Endothelial cell of umbilical vein (primary cell): ENCODE results near the gene WASF2. TPM values are rescaled to one million over a fixed set of nuclear protein-coding genes. Genes with fewer than 3 reads are reported as not detected.

Source experiments
- BruUV-seq: library from RNA; stranded (reverse); fragments of 400-500 nt; replicated peaks from 2 replicates; lab custom pipeline; 2021; lab: Mats Ljungman, UMichigan
- CTCF ChIA-PET: fragments of 300-600, 350-600 bp; sonication (Branson Sonifier 250); formaldehyde crosslinking; loops from one replicate; lab custom pipeline; 2021; ENCODE audit warnings: antibody characterized with exemption, inconsistent platforms; lab: Charles Lee
- POLR2A ChIA-PET: fragments of 300-600, 350-600 bp; sonication (Branson Sonifier 250); formaldehyde crosslinking; loops from one replicate; lab custom pipeline; 2021; ENCODE audit warnings: antibody characterized with exemption, inconsistent platforms; lab: Charles Lee
- DNase-seq: peaks from one replicate; pipeline ENCODE4 v3.0.0-alpha.2; 2011; ENCODE audit warnings: low read depth, low spot score
- FAIRE-seq: peaks from 2 replicates; lab custom pipeline; 2011; peaks lifted over from hg19 to GRCh38; lab: Jason Lieb, UNC
- H2AFZ ChIP-seq: 2 replicates; pipeline ENCODE4 v1.6.0; 2012; ENCODE audit warnings: low read depth, low read length, control low read depth, inconsistent platforms
- H3K27ac ChIP-seq: 2 replicates; pipeline ENCODE4 v1.5.1; 2011; ENCODE audit warnings: low read depth, mild to moderate bottlenecking, control low read depth, low read length, moderate library complexity; ENCODE audit not compliant: insufficient read depth
- H3K27me3 ChIP-seq, 2 experiments: 2 replicates each; pipeline versions ENCODE4 v1.6.0 to v1.6.1; 2011; ENCODE audit warnings: low read length in 2 of 2, mixed read lengths in 1 of 2; ENCODE audit not compliant: control insufficient read depth in 2 of 2, insufficient read depth in 2 of 2
- H3K36me3 ChIP-seq, 2 experiments: 2 replicates in 1 of 2; 3 replicates in 1 of 2; pipeline ENCODE4 v1.5.1; 2011; ENCODE audit warnings: low read length in 2 of 2, mild to moderate bottlenecking in 1 of 2, moderate library complexity in 1 of 2; ENCODE audit not compliant: control insufficient read depth in 2 of 2, insufficient read depth in 2 of 2; ENCODE audit errors: extremely low read depth in 1 of 2
- H3K4me1 ChIP-seq: 3 replicates; pipeline ENCODE4 v1.5.1; 2011; ENCODE audit warnings: mild to moderate bottlenecking, low read length; ENCODE audit not compliant: control insufficient read depth, insufficient read depth; ENCODE audit errors: extremely low read depth
- H3K4me2 ChIP-seq: 2 replicates; pipeline ENCODE4 v1.6.1; 2011; ENCODE audit warnings: low read length, control low read depth, mixed read lengths; ENCODE audit not compliant: insufficient read depth
- H3K4me3 ChIP-seq, 3 experiments: fragments of 200-600 bp in 1 of 3; sonication (generic), shearing (Covaris generic) in 1 of 3; replicated peaks in 1 of 3; 2 replicates each; pipeline ENCODE4 v1.5.1; 2011 to 2016; ENCODE audit warnings: control low read depth in 3 of 3, low read length in 3 of 3, mild to moderate bottlenecking in 2 of 3, inconsistent platforms in 1 of 3, low read depth in 1 of 3, moderate library complexity in 1 of 3; ENCODE audit not compliant: insufficient read depth in 1 of 3
- H3K79me2 ChIP-seq: 2 replicates; pipeline ENCODE4 v1.6.0; 2012; ENCODE audit warnings: low read length, inconsistent platforms; ENCODE audit not compliant: control insufficient read depth, insufficient read depth
- H3K9ac ChIP-seq: replicated peaks from 2 replicates; pipeline ENCODE3; 2011; ENCODE audit warnings: low read length, control low read depth; ENCODE audit not compliant: insufficient read depth; ENCODE audit errors: extremely low read depth
- H3K9me1 ChIP-seq: replicated peaks from 3 replicates; pipeline ENCODE4 v1.6.0; 2011; ENCODE audit warnings: mild to moderate bottlenecking, low read length; ENCODE audit not compliant: control insufficient read depth, insufficient read depth; ENCODE audit errors: extremely low read depth
- H3K9me3 ChIP-seq: replicated peaks from 2 replicates; pipeline ENCODE4 v1.5.1; 2012; ENCODE audit warnings: low read length, inconsistent platforms; ENCODE audit not compliant: control insufficient read depth, insufficient read depth
- H4K20me1 ChIP-seq: replicated peaks from 2 replicates; pipeline ENCODE3; 2011; ENCODE audit warnings: mild to moderate bottlenecking, low read length; ENCODE audit not compliant: control insufficient read depth, insufficient read depth; ENCODE audit errors: extremely low read depth
- CTCF ChIP-seq, 2 donors: IDR thresholded peaks; 1 replicate in 1 of 2; 2 replicates in 1 of 2; pipeline ENCODE4 v1.5.1; 2011; ENCODE audit warnings: low read length in 2 of 2, mild to moderate bottlenecking in 2 of 2, moderate library complexity in 2 of 2, control low read depth in 1 of 2, inconsistent platforms in 1 of 2, low read depth in 1 of 2; ENCODE audit not compliant: insufficient read depth in 1 of 2; ENCODE audit errors: extremely low read depth in 1 of 2
- EZH2 ChIP-seq: IDR thresholded peaks from 2 replicates; pipeline ENCODE4 v1.6.1; 2012; ENCODE audit warnings: borderline replicate concordance, low read depth, mild to moderate bottlenecking, moderate library complexity, low read length, inconsistent platforms; ENCODE audit not compliant: severe bottlenecking
- GATA2 ChIP-seq: IDR thresholded peaks from 2 replicates; pipeline ENCODE4 v1.7.0; 2011; ENCODE audit warnings: low read depth, mild to moderate bottlenecking, moderate library complexity, mixed read lengths, low read length; ENCODE audit not compliant: insufficient read length, insufficient read depth
- MAX ChIP-seq: IDR thresholded peaks from 2 replicates; pipeline ENCODE4 v1.6.1; 2011; ENCODE audit not compliant: insufficient read depth, insufficient read length
- POLR2A ChIP-seq: IDR thresholded peaks from 2 replicates; pipeline ENCODE4 v1.6.1; 2012; ENCODE audit warnings: low read depth, mild to moderate bottlenecking, control low read depth, low read length
- POLR2AphosphoS5 ChIP-seq: IDR thresholded peaks from 2 replicates; pipeline ENCODE4 v1.6.1; 2012; ENCODE audit warnings: low read depth, mild to moderate bottlenecking, control low read depth, low read length, moderate library complexity; ENCODE audit not compliant: insufficient read depth
- dilution Hi-C: fragments of 300-500 bp; cut with MboI; formaldehyde crosslinking; loops from one replicate; pipeline ENCODE4 v1.15.0; 2019; ENCODE audit warnings: low sequenced_read_pairs; ENCODE audit not compliant: extremely low pct_ligation_motif_present
- intact Hi-C: fragments of 100-400 bp; cut with micrococcal nuclease; formaldehyde crosslinking; loops from one replicate; pipeline ENCODE4 v1.10.0; 2022
- polyA plus RNA-seq, 4 experiments: library from polyadenylated mRNA; depleted of rRNA in 3 of 4; stranded (reverse) in 3 of 4; unstranded in 1 of 4; fragments of >200 nt; gene quantifications; 2 replicates each; pipeline versions ENCODE4 v1.2.1 to v1.2.3, GENCODE V29; 2011 to 2012; ENCODE audit warnings: missing spikeins in 1 of 4
- total RNA-seq: library from RNA; stranded (reverse); gene quantifications from 2 replicates; pipeline ENCODE4 v1.2.3, GENCODE V29; 2021

Gene WASF2
- total and polyA plus RNA-seq, 2 donors (not counting 3 experiments of a cell fraction or from before 2014, with no cell fraction given) = 76.9 to 172 TPM

- DNase-seq (no peak), FAIRE-seq (no peak)
- CTCF ChIA-PET = interaction anchor here (0.7 to 3.2 kb wide), 10 partner anchors 8 to 223 kb away, joined by 3 to 17 read pairs (median 4); partner anchors contain the start of genes MAP3K6, TMEM222 and WASF2
- no peak within 1 kb of the TSS for H3K4me3 ChIP-seq
- POLR2A ChIA-PET = no interaction called here
- H2AFZ ChIP-seq = no peak within 1 kb of the TSS
- H4K20me1 ChIP-seq = no peaks in the 10 kb centered on the region
- dilution Hi-C loops (no loop called here), intact Hi-C loops (no loop called here)
- no peaks in the 10 kb centered on the region for H3K79me2 ChIP-seq
- no peak within 1 kb of the TSS for H3K9ac ChIP-seq
- no peaks in the 10 kb centered on the region for H3K4me1 ChIP-seq
- no peaks in the 10 kb centered on the region for H3K9me3 ChIP-seq
- H3K27me3 ChIP-seq = peaks cover 0 to 3% of the 10 kb centered on the region in 2 experiments
- H3K27ac ChIP-seq = no peak within 1 kb of the TSS
- H3K9me1 ChIP-seq = no peaks in the 10 kb centered on the region
- BruUV-seq = no TSS peak
- no peak within 1 kb of the TSS for H3K4me2 ChIP-seq
- no peak for TF ChIP-seq EZH2
- TF ChIP-seq CTCF (IDR thresholded peaks at IDR 0.05; ENCODE audit: extremely low read depth in 1 of 2, insufficient read depth in 1 of 2, low read depth in 1 of 2, low read length in 2 of 2) = no peak
- no peak for TF ChIP-seq MAX
- no peak for TF ChIP-seq GATA2
- TF ChIP-seq POLR2A = no peak
- TF ChIP-seq POLR2AphosphoS5 = no peak
- no peaks in the 10 kb centered on the region for H3K36me3 ChIP-seq
These were observed 106.8 kb downstream of the WASF2 start, which contains the start of gene CD164L2 for GRCh38 chr1:27383039-27383605. Gene CD164L2 (minus strand): TSS chr1:27383333. CDS start chr1:27383239, 94 bp downstream.
